HG03103 (cell line): ENCODE measurements around the gene SLC22A2.
"Not testable (repeated sequence)": the region's sequence is repeated elsewhere in the genome, so short reads cannot be mapped to it uniquely, and the experiment has no call there.

Experiments used
- ATAC-seq: cut with Tn5 transposase; IDR thresholded peaks from one replicate; pipeline ENCODE4 v1.9.1; 2021; ENCODE audit warnings: low read depth; ENCODE audit not compliant: unreplicated experiment

Gene SLC22A2

DNA sequence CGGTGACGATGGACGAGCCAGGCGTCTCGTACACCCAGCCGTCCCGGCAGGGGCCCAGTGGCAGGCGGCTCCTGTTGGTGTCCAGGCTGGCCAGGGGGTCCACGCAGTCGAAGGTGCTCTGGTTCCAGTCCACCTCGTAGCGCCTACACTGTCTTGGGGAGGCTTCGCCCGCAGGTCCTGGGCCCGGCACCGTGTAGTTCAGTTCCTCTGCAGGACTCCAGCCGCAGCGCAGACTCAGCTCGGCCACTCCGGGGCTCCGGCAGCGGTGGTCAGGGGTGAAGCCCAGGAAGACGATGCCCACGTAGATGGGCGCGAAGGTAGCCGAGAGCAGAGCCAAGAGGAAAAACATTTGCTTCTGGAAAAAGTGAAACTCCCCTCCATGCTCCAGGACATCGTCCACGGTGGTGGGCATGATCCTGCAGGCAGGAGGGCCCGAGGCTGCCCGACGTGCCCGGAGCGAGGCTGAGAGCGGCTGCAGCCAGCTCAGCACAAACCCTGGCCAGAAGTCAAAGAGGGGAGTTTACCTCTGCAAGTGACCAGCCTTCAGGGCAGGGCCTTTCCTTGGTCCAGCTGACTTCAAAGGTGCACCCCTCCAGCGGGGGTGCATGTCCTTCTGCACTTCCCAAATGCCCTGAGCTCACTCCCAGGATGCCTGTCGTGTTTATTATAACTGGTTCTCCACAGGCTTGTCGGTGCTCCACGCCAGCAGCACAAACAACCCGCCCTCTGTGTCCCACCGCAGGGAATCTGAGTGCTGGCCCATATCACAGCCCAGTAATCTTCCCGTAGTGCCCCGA is at the start of gene SLC22A2:
Gene SLC22A2, minus strand, starts transcription at position 476 of the 797 bp plus-strand sequence. Its CDS starts 64 bp downstream, at position 412.
- no peak for ATAC-seq

DNA sequence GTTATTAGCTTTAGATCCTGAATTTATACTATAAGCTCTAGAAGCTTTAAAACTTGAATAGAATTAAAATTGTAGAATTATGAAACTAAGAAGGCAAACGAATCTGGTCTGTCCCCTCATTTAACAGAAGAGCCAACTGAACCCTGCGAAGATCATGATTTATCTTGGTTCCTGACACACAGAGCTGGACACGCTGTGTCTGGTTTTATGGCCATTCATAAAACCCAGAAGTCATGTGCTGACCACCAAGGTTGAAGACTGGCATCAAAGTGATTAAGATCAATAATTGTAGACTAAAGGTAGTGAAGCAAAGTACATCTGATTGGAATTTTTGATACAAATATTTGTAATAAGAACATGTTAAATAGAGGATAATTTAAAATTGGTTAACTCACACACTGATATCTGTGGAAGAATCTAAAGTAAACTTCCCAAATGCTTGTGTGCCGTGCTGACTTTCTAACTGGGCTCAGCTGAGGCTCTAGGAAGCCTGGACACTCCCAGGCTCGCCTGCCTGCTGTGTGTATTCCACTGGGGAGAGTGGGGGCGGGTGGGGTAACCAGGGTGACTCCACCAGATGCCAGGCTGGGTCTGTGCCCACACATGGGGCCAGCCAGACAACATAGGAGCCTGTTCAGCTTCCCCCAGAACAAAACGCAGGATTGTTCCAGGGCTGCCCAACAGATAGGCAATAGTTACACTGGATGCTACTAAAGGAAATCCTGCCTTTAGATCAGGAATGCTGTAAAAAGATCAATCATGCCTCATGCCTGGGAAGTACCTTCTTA is 47.5 kb upstream of the SLC22A2 start:
- ATAC-seq: no peak

DNA sequence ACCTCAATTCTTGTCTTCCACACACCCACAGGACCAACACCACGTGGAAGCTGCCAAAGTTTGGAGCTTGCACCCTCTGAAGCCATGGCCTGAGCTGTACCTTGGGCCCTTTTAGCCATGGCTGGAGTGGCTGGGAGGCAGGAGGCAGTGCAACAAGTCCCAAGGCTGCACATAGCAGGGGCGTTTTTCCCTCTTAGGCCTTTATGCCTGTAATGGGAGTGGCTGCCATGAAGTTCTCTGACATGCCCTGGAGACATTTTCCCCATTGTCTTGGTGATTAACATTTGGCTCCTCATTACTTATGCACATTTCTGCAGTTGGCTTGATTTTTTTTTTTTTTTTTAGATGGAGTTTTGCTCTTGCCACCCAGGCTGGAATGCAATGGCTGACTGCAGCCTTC is 45.2 kb upstream of the SLC22A2 start:
- no peak for ATAC-seq

DNA sequence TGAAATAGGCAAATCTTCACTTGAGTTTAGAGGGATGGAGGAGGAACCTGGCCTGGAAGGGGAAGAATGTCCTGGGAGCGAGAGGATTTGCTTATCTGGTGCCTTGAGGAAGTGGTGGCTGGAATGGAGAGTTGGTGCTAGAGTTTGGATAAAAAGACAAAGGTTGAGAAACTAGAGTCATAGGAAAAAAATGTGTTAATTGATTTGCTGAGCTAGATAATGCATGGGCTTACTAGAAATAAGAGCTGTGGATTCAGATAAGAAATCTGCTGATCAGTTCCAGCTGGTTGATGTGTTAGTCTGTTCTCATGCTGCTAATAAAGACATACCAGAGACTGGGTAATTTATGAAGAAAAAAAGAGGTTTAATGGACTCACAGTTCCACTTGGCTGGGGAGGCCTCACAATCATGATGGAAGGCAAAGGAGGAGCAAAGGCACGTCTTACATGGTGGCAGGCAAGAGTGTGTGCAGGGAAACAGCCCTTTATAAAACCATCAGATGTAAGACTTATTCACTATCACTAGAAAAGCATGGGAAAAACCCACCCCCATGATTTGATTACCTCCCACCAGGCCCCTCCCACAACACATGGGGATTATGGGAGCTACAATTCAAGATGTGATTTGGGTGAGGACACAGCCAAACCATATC is 43.9 kb upstream of the SLC22A2 start:
- ATAC-seq: not testable (repeated sequence)

DNA sequence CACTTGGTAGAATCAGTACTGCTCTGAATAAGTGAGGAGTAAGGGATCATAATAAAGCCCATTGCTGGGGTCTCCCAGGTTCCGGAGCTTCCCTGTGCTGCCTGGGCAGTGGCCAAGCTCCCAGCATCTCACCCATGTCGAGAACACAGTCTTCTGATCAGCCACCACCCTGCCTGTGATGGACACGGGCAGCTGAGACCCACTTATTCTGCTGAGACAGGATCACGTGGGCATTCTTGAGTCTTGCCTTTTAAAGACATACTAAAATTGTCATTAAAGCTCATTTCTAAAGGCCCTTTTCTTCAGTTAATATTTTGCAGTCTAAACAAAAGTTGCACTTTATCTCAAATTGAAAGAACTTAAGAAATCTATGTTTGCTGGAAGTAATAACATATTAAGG is 42.7 kb upstream of the SLC22A2 start:
- no peak for ATAC-seq

DNA sequence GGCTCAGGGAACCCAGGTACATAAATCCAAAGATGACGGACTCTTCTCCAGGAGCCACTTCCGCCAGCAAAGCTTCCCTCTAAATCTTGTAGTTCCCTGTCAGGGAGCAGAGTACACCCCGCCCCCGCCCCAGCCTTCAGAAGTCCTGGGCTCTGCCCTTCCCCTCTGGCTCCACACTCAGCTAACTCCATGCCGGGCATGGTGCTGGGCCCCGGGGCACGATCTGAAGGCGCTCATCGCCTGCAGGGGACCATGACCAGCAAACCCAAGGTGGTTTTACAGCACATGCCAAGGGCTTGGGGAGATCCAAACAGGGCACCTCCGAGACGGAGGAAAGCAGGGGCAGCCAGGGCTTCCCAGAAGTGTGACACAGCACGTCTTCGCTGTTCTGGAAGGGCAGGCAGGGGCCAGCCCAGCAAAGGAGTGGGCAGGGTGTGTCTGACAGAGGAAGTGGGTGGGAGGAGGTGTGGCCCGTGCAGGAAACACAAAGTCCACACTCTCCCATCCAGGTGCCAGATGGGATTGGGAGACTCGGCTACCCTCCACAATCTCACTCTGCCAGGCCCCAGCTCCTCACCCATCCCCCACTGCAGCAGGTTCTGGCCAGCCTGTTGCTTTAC is 41.6 kb upstream of the SLC22A2 start:
- ATAC-seq: no peak

DNA sequence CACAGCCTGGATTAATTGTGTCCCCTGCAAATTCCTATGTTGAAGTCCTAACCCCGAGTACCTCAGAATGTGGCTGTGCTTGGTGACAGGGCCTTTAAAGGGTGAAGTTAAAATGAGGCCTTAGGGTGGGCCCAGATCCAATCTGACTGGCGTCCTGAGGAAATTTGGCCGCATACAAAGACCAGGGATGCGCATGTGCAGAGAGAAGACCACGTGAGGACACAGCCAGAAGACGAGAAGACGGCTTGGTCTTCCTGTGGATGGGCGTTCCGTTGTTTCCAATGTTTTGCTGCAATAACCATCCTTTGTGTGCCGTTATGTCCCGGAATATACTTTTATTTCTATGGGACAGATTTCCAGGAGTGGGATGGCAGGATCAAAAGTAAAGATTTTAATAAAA is 40.9 kb upstream of the SLC22A2 start:
- no peak for ATAC-seq

DNA sequence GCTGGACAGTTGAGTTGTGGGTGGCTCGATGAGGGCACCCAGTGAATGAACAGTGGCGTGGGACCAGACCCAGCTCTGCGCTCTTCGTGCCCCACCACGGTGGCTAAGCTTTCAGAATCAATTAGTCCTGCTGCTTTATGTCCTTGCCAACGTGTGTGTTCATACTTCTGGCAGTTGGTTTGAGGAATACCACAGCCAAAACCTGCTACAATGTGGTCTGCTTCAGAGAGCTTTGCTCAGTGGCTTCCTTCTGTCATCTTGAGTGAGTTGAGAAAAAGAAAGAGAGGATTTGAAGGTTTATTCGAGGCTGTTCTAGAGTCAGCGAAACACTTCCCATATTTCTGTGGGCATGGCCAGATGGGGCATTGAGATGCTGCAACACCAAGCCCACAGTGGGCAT is 39.5 kb upstream of the SLC22A2 start:
- ATAC-seq: no peak

DNA sequence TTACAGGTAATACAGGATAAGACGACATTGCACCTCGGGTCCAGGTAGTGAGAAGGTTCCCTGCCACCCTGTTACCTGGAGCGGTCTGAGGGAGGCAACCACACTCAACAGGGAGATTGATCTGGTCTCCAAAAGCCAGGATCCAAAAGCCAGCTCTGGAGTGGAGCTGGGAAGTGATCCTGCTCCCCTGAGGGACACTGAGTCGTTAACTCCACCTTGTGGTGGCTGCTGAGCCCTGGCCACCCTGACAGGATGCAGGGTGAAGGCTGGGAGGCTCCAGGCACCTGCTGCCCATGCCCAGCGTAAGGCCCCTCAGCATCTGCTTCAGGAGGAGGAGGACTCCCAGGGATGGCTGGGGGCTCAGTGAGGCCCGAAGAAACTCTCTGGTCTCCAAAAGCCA is 38.7 kb upstream of the SLC22A2 start:
- no peak for ATAC-seq

DNA sequence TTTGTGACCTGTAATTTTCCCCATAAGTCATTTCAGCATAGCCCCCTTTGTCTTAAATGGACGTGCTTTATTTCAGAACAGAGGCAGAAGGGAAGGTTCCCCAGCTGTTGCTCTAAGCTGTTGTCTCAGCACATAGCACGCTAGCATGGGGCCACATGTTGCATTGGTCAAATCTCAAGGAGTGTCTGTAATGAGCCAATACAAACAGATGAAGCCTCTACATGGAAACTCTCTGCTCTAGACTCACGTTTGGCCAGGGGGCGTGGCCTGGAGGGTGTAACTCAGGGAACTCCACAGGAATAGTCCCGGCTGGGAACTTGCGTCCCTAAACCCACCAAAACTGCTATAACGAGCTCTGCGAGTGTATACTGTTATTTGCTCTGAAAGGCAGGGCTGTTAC is 35.2 kb upstream of the SLC22A2 start:
- ATAC-seq: no peak

DNA sequence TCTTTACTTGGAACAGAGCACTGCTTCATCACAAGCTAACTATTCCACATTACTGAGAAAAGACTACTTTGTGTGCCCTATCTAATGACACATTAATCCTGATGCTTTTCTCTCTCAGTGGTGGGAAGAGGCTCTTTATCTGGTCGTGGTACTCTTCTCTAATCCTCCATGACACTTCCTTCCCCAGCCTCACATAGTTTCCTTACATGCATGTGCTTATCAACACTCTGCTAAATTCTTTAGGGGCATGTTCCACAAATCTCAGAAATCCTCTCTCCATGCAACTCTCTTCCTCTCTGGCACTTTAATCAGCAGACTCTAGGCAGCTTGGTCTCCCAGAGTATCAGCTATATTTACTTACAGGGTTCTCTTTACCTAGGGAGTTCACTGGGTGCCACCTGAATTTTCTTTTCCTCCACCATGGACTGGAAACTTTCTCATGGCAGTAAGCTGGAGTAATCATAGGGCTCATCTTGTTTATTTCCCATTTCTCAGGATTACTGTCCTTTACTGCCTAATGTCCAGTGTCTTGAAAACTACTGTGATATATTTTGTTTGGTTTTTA is 27.0 kb upstream of the SLC22A2 start:
- no peak for ATAC-seq

DNA sequence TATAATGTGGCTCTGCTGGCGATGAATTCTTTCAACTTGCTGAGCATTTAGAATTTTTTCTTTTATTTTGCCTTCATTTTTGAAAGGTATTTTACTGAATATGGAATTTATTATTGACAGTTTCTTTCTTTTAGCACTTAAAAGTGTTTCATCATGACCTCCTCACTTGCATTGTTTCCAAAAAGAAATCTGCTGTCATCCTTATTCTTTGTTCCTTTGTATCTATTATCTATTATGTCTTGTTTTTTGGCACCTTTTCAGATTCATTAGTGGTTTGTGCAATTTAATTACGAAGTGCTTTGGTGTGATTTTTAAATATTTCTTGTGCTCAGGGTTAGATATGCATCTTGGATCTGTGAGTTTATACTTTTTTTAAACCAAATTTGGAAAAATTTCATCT is 26.0 kb upstream of the SLC22A2 start:
- ATAC-seq: no peak

DNA sequence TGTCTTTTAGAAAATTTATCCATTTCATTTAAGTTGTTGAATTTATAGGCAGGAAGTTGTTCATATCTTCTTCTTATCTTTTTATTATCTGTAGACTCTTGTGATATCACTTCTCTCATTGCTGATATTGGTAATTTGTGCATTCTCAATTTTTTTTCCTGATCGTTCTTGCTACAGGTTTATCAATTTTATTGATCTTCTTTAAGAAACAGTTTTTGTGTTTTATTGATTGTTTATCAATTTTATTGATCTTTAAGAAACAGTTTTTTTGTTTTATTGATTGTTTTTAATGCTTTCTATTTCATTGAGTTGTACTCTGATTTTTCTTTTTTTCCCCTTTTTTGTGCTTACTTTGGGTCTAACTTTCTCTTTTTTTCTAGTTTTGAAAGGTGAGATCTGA is 23.8 kb upstream of the SLC22A2 start:
- ATAC-seq: no peak

DNA sequence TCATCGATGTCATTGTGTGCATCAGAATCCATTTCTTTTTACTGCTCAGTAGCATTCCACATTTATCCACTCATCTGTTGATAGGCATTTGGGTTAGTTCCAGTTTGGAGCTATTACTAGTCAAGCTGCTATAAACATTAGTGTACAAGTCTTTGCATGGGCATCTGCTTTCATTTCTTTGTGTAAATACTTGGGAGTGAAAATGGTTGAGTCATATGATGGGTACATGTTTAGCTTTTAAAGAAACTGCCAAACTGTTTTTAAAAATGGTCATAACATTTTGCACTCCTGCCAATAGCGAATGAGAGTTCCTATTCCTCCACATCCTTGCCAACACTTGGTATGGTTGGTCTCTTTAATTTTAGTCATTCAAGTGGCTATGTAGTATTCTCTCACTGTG is 21.2 kb upstream of the SLC22A2 start:
- no peak for ATAC-seq

DNA sequence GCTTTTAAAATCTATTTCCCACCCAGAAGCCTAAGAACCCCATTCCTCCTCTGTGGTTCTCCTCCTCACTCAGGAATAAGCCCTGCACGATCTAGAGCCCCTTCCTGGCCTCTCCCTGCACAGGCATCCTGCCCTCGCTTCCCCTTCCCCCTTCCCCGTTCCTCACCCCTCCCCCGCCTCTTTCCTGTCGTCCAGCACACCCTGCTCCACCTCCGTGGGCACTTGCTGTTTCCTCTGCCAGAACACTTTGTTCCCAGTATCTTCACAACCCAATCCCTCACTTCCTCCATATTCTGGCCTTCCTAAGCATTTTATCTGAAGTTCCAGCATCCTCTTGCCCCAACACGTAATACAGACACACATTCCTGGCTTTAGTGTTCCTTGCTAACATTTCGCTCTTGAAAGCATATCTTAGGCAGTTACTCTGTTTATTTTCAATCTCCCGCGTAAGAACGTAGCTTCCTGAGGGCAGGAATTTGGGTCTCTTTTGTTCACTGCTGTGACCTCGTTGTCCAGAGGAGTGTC is 20.2 kb upstream of the SLC22A2 start:
- no peak for ATAC-seq

DNA sequence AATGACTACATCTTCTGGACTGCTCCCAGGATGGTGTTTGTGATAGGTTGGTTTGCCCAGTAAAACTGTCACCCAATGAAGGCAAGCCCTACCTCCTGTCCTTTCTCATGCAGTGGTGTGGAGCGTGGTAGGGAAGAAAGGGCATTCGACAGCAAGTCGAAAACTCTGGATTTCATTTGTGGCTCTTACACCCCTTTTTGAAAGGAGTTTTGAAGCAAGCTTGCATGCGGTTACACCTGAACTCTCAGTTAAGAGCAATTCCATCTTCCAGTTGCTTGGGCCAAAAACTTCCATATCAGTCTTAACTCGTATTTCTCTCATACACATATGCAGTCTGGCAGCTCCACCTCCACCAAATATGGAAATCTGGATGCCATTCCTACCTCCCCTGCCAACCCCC is 19.7 kb upstream of the SLC22A2 start:
- ATAC-seq: no peak

DNA sequence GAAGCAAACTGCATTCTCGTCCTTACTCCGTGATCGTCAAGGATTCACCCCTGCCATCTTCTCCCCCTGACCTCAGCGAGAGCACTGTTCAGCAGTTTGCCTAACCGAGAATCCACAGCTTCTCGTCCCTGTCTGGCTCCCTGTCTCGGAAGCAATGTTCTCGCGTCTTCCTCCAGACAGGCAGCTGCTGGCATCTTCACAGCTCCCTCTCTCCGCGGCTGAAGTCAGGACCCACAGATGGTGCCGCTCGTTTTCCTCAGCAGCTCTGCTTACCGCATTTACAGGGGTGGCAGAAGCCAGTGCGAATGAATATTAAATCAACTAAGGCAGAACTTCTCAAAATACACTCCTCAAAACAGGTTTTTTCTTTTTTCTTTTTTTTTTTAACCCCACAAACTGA is 18.9 kb upstream of the SLC22A2 start:
- ATAC-seq: no peak

DNA sequence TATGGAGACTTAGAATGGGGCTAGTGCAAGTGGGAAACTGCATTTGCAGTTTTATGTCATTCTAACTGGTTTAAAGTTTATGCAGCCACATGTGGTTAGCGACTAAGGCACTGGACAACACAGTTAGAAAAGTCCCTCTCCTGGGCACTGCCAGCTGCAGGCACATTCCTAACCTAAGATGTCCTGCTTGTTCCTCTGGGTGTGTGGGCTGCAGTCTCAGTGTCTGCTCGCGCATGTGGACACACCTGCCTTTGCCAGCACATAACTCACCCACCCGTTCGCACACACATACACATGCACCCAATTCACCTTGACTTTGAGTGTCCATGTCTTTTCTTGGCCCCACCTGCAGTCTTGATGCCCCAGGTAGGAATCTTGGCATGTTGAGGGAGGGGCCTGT is 18.5 kb upstream of the SLC22A2 start:
- ATAC-seq: no peak

DNA sequence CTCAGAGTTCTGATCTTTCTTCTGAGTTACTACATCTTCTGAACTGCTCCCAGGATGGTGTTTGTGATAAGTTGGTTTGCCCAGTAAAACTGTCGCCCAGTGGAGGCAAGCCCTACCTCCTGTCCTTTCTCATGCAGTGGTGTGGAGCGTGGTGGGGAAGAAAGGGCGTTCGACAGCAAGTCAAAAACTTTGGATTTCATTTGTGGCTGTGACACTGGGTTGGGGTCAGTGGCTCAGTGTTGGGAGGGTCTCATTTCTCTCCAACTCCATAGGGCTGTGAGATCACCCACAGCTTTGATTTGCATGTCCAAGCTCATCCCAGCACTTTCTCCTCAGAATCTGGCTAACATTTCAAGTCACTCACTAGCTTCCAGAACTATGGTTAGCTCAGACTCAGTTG is 17.5 kb upstream of the SLC22A2 start:
- ATAC-seq: no peak

DNA sequence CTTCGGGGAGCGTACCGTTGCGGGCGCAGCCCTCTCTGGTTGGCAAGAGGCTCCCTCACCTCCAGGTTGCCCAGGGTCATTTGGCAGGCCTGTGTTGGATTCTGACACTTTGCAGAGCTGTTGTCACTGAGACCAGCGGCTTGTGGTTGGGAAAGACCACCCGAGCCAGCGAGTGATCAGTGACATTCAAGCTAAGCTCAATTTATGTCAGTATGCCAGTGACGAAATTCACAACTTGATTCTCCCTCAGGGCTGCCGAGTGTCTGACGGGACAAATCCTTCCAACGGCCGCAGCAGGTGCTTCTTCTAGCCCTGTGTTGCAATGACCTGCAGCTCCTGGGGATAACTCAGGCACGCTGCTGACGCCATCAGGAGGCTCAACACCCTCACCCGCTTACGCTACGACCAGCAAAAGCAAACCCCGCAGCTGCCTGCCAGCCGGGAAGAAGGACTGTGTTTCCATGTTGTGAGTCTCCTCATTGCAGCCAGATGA is 16.9 kb upstream of the SLC22A2 start:
- no peak for ATAC-seq
